HPDE6-E6E7 (cell line): Measurements from ENCODE around the gene ROPN1L.

Source experiments
- DNase-seq: peaks from one replicate; pipeline ENCODE4 v3.0.0; 2011; ENCODE audit warnings: missing footprints; ENCODE audit errors: extremely low spot score

Gene ROPN1L

DNA sequence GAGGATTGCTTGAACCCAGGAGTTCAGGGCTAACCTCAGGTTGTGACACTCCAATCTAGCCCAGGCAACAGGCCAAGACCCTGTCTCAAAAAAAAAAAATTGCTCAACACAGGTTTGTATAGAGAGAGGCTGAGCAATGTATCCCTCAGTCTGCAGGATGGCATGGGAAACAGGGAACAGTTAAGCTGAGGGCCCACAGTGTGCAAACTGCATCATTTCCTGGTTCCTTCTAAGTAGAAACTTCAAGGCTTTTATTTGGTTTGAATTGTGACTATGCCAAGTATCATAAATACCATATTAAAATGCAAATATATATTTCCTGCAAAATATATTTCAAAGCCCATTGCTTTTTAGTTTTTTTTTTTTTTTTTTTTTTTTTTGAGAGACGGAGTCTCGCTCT lies 13.7 kb upstream of the ROPN1L start:
- no peak for DNase-seq

DNA sequence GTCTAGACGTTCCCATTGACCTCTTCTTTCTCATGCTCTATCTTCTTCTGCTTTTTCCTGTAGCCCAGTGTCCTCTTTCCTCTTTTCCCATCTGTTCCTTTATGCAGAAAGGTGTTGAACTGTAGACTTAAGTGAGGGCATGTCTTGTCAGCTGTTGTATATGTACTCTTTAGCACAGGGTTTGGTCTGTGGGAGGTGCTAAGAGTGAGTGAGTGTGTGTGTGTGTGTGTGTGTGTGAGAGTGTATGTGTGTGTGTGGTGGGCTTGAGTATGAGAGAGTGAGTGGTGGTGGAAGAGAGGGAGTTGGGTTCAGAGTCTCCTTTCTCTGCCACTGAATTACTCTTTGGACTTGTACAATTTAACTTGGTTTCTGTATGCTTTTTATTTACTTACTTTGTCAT lies 10.3 kb upstream of the ROPN1L start:
- no peak for DNase-seq

GRCh38 chr5:10432059-10433008 lies 9.3 kb upstream of the ROPN1L start:
- DNase-seq = no peak

GRCh38 chr5:10434392-10434791 lies 7.3 kb upstream of the ROPN1L start:
- DNase-seq = no peak

DNA sequence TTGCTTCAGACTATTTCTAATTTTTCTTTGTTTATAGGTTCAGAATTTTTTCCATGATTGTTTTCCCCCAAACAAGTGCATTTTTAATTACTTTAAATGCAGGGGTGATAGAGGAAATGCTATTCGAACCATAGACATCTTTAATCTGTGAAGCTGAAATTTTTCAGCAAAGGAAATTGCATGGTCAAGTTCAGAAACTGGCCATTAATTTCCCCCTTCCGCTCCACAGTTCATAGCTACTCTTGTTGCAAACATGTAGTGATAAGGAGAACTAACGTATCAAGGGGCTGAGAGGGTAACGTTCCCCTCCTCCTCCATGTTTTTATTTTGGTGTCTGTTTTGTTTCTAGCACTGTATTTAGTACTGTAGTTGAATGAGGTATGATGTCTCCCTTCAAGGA lies 3.4 kb upstream of the ROPN1L start:
- no peak for DNase-seq

DNA sequence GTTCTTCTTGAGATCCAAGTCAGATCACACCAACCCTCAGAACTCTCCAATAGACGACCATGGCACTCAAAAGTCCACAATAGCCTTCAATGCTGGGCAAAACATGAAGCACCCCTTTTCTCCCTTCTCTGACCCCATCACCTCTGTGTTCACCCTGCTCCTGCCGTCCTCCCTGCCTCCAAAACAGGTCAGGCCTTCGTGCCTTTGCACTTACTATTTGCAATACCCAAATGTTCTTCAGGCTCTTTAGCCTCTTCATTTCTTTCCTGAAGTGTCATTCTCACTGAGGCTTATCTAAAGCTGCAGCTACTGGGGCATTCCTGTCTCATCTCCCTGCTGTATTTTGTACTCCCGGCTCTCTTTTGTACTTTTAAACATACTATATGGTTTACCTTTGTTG lies 2.0 kb upstream of the ROPN1L start:
- DNase-seq = no peak

- no peak for DNase-seq
Observed at GRCh38 chr5:10440367-10440990, 1.2 kb upstream of the ROPN1L start.

DNA sequence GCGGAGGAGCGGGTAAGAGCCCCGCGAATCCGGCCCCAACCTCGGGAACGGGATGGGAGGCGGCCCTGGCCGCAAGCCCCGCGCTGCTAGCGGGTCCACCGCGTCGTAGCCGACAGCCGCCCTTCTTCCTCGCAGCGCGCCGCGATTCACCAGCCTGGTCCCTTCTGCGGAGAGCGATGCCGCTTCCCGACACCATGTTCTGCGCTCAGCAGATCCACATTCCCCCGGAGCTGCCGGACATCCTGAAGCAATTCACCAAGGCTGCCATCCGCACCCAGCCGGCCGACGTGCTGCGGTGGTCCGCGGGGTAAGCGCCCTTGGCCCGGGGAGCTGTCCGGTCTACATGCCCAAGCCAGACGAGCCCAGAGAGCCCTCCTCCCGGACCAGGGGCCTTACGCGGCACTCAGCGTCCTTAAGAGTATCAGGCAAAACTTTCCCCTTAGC lies 335 bp downstream of the ROPN1L start:
- DNase-seq = peak; percentile 32

- DNase-seq = no peak
Observed at GRCh38 chr5:10442576-10442975, 897 bp downstream of the ROPN1L start.

GRCh38 chr5:10445352-10445751 lies 3.7 kb downstream of the ROPN1L start:
- DNase-seq = no peak

DNA sequence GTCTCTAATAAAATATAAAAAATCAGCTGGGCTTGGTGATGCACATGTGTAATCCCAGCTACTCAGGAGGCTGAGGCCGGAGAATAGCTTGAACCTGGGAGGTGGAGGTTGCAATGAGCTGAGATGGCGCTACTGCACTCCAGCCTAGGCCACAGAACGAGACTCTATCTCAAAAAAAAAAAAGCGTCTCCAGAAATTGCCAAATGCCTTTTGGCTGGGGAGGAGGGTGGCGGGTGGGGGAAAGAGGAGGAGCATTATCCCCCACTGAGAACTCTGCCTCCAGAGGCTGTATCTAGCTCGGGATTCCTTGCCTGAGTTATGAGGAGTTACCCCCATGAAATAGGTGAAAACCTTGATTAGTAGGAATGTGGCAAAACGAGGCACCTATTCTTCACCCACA lies 4.8 kb downstream of the ROPN1L start:
- no peak for DNase-seq

DNA sequence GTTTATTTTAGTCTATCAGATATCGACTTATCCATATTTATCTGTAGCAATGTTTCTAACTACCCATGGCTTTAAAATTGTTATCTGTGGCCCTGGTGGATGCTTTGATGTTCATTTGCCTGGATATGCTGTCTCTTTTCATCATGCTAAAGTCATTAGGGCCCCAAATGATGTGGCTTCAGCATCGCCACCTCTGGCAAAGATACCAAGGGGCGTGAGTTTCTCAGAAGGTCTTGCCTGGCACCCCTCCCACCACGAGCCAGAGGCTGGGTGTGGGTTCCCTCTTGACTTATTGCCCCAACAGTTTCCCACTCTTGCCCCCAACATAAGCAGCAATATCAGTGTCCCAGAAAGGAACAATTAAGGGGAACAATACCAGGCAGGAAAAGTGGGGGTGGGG lies 5.4 kb downstream of the ROPN1L start:
- DNase-seq = no peak

GRCh38 chr5:10448754-10449360 lies 7.2 kb downstream of the ROPN1L start:
- no peak for DNase-seq

DNA sequence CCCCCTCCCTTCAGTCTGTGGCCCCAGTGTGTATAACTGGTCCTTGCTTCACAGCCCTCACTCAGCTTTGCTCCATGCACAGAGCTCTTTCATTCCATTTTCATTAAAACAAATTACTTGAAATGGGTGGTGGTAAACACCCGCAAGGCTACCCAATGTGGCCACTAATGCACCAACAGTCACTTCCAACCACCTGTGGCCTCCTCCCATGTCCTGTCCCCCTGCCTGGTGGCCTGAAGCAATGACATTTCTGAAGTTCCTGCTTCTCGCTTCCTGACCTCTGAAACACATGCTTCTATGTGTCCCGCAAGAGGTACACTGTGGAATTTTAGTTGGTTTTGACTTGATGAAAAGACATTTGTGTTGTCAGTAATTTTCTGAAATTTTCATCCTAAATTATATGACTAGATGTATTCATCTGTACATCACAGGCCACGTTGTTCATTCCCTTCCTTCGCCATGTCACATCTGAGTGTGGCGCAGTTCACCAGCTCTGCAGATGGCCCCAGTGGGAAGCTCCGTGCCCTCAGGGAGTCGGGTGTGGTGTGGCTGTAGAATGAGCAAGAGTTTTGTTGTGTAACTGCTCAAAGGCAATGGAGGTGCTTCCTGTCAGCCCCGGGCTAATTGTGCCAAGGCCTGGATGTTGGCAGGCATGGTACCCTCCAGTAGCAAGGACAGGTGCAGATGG lies 9.6 kb downstream of the ROPN1L start:
- no peak for DNase-seq

GRCh38 chr5:10452768-10453331 lies 11.2 kb downstream of the ROPN1L start:
- DNase-seq = peak; percentile 60

DNA sequence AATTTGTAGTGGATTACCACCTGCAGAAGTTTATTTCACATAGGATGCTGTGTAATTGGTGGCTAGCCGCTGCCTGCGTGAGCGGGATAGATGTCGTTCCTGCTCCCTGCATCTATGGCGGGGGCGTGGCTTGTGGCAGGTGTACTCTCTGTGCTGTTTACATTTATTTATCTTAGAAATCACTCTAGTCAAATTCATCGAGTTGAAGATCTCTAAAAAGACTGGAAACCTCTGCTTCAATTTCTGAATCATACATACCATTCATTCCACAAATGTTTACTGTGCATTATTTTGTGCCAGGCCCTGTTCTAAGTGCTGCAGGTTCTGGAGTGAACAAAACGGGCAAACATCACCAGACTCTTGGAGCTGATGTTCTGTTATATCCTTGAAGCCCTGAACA lies 11.9 kb downstream of the ROPN1L start:
- no peak for DNase-seq

GRCh38 chr5:10454591-10455276 lies 13.1 kb downstream of the ROPN1L start:
- DNase-seq = no peak

DNA sequence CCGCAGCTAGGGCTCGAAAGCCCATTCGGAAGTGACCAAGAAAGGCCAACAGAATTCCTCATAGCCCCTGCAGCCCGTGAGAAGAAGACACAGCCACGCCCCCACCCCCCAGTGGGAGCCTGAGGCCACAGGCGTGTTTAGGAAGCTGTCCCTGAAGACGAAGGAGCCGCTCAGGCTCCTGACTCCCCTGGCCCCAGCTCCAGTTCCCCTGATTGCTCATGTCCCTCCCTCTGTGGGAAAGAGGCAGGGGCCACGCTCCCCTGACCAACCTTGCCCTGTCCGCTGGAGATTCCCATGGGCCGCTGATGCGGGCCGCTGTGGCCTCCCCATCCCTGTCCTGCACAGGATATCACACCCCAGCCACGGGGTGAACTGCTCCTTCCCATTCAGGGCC lies 13.6 kb downstream of the ROPN1L start:
- DNase-seq = no peak

GRCh38 chr5:10456583-10457420 lies 15.1 kb downstream of the ROPN1L start:
- DNase-seq = no peak
